Midbrain (tissue), 1 donor: ENCODE measurements around the gene CDH23.

Experiments used
- DNase-seq: peaks from one replicate; lab custom pipeline; 2025; lab: John Stamatoyannopoulos, UW

Gene CDH23

DNA sequence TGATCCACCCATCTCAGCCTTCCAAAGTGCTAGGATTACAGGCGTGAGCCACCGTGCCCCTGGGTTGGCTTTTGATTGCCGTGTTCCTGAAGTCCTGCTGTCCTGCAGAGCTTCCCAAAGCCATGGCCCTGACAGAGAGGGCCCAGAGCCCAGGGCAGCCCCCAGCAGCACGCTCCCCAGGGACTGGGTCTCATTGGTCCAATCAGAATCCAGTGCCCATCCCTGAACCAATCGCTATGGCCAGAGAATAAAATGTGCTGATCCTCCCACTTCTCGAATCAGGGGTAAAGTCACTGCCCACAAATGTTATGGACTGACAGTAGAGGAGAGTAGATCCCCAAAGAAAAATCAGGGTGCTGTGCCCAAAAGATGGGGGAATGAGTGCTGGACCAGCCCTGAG lies 327.8 kb downstream of the CDH23 start:
- DNase-seq = no peak

DNA sequence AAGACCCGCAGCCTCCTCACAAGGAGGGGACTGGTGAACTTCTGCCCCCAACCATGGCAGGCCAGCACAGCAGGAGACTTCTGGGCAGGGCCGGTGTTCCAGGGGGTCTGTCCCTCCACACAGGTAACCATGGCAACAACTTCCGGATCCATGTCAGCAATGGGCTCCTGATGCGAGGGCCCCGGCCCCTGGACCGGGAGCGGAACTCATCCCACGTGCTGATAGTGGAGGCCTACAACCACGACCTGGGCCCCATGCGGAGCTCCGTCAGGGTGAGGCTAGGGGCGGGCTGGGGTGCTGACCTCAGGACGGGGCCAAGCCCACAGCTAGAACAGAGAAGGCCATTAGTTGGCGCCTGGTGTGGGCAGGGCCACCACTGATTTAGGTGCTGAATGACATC lies 328.5 kb downstream of the CDH23 start:
- DNase-seq = no peak

DNA sequence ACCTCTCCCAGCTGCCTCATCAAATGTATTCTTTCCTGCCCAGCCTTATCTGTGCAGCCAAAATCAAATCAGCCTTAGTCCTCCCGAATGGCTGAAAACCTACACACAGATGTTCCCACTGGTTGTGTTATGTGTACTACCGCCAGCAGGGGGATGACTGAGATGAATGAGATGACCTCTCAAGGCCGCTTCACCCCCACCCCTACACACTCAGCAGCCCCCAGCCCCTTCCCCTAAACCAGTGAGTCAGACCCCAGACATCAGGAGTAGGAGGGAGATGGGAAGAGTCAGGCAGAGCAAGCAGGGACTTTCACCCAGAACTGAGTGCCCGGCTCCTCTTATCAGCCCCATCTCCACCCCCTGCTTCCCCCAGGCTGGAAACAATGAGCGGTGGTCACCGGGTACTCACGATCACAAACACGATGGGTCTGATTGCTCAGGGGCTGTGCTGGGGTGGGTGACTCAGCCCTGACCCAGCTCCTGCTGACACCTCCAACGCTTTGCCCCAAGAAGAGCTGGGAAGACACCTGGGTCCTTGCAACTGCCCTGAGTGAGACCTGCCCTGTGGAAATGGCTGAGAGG lies 329.4 kb downstream of the CDH23 start:
- DNase-seq = no peak

DNA sequence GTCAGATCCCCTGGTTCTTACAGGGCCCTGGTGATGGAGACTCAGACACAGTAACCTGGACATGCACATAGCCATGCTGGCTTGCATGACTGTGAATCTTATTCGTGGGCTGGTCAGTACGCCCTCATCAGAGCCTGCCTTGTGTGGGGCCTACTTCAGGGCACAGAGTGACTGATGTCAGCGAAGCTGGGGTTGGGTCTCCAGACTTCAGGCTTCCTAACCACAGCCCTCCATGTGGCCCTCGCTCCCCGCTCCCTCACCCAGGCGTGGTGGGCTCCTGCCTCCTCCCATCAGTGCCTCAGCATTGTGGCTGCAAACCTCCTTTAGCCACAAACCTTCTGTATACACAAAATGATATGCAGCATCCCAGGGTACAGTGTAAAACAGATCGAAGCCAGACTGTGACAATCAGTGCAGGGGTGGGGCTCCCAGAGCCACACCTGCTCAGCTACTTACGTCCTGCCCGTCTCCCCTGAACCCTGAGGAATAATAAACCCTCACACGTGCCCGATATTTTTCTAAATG lies 329.9 kb downstream of the CDH23 start:
- DNase-seq = no peak

DNA sequence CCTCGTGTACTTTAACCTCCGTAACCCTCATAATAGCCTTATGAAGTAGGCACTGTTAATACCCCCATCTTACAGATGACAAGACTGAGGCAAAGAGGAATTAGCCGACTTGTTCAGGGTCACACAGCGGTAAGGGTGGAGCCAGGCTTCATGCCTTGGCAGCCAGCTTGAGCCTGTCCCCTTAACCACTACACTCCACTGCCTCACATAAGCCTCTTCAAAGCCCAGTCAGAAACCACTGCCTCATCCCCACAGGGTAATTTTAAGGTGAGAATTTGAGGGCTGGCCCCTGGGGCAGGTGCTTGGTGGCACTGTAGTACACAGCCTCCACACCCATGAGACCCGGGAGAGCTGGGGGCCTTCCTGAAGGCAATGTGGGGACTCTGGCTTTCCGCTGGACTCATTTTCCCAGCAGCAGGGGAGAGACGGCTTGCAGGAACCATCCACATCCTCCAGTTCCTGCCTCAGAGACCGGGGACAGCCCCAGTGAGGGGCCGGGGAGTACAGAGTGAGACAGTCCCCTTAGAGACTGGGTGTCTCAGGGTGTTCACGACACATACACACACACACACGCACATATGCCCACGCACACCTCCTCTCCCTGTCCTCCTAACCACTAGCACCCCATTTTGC lies 330.5 kb downstream of the CDH23 start:
- no peak for DNase-seq

DNA sequence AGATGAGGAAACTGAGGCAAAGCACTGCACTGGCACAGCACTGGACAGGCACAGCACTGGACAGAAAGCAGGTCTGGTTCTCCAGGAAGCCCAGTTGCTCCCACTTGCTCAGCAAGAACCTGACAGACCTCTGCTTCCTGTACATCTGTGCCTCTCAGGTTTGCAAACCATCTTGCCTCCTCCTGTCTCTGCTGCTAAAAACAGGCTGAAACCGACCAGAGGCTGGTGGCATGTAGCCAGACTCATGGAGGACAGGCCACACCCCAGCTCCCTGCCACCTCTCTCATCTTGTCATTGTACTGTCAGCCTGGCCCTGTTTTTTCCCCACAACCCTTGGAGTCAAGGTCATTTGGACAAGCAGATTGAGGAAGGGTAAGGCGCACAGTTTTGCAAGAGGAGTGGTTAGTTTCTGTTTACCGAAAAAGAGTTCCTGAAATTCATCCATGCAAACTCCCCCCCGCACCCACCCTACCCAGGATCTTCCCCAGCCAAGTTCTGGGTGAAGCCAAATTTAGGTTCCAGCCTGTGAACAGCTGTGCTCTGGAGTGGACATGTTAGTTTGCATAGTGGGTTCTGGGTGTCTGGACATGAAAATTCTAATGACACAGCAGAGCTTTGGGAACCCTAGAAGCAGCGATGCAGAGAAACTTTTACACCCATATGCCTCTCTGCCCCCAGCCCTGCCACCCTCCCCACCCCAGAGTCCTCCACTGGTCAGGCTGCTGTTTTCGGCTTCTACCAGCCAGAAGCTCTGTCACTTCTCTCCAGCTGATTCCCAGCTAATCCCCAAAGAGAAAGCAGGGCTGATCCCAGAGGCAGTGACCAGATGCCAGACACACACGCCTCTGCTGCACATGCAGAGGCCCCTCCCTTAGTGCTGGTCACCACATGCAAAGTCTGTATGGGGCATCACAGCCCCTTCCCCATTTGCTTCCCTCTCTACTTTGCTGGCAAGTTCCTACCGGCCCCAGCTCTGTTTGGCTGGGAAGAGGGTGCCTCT lies 331.3 kb downstream of the CDH23 start:
- no peak for DNase-seq

DNA sequence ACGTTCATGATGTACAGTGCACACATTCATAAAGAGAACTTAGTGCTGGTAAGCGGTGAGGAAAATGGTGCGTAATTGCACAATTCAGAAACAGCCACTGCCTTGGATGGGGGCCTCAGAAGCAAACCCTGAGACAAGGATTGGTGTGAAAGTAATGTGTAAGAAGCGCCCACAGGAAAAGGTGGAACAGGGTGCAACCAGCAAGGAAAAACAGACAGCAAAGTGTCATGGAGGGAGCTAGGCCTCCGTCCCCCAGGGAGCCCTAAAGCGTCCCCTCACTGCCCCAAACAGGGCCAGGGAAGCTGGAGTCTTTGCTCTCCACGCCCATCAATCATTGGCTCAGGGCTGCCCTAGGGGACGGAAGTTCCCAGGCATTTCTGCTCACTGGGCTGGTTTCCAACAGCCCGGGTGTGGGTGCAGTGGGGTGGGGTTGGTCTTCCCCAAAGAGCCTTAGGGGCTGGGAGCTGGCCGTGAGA lies 332.5 kb downstream of the CDH23 start:
- DNase-seq = peak; percentile 24

DNA sequence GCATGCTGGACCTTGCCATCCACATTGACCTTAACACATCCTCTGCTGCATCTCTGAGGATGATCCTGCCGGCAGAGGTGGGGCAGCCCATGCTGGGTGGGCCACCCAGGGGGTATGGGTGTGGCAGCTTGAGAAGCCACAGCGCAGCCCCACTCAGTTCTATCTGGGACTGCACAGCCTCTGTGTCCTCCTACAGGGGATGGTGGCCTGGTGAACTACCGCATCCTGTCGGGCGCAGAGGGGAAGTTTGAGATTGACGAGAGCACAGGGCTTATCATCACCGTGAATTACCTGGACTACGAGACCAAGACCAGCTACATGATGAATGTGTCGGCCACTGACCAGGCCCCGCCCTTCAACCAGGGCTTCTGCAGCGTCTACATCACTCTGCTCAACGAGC lies 335.1 kb downstream of the CDH23 start:
- no peak for DNase-seq

DNA sequence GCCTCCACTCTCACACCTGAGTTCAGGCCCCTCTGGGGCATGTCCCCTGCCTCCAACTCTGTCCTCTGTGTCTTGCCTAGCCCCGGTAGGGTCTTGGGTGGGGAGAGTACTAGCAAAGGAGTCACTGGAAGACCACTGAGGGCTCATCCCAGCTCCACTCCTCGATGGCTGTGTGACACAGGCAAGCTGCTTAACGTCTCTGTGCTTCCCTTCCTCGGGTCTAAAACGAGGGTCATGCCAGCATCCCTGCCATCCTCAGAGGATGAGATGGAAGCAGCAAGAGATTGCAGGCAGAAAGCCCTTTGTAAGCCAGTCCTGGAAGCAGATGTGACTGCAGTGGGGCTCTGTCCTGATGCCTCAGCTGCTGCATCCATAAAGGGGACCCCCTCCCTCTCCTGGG lies 338.1 kb downstream of the CDH23 start:
- no peak for DNase-seq

DNA sequence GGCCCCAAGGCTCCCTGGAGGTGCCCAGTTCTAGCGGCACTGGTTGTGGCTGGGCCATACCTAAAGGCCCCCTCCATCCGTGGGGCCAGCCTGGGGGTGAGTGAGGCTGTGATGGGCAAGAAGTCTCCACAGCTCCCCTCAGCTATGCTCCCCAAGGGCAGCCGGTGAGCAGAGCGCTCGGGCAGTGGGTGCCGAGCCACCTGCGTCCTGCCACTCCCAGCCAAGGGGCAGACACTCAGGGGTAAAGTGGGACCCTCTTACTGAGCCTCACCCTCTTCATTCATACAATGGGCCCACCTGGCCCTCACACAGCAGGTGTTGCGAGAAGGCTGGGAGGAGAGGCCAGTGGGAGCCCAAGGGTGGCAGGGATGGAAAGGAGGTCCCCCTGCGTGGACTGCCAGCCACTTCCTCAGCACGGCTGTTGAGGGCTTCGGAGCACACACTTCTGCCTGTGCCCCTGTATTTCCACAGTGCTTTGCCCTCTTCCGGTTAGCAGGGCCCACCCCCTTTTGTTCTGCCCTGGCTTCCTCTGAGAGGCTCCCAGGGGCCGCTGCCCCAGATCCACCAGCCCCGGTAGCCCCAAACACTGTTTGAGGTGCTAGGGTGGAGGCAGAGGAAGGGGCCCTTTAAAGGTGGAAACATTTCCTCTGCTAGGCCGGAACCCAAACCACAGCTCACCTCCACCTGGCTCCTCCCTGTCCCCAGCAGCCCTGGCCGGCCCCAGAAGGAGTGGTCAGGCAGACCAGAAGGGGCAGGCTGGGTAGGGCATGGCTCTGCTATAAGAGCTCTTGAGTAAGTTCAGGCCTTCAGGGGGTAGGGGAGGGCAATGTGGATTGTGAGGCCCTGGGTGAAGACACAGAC lies 339.2 kb downstream of the CDH23 start:
- DNase-seq = no peak

DNA sequence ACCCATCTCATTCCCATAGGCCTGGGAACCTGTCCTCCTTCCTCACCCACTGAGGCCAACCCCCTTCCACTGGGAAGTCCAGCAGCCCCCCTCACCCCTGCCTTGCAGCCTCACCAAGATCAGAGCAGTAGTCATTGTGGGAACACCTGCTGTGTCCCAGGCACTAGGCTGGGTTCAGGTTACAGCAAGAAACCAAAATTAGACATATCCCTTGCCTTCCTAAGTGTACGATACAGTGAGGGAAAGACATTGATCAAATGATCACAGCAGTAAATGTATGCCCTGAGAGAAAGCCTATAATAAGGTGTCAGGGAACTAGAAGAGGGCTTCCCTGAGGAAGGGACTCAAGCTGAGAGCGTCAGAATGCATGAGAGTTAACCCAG lies 339.8 kb downstream of the CDH23 start:
- DNase-seq = no peak

DNA sequence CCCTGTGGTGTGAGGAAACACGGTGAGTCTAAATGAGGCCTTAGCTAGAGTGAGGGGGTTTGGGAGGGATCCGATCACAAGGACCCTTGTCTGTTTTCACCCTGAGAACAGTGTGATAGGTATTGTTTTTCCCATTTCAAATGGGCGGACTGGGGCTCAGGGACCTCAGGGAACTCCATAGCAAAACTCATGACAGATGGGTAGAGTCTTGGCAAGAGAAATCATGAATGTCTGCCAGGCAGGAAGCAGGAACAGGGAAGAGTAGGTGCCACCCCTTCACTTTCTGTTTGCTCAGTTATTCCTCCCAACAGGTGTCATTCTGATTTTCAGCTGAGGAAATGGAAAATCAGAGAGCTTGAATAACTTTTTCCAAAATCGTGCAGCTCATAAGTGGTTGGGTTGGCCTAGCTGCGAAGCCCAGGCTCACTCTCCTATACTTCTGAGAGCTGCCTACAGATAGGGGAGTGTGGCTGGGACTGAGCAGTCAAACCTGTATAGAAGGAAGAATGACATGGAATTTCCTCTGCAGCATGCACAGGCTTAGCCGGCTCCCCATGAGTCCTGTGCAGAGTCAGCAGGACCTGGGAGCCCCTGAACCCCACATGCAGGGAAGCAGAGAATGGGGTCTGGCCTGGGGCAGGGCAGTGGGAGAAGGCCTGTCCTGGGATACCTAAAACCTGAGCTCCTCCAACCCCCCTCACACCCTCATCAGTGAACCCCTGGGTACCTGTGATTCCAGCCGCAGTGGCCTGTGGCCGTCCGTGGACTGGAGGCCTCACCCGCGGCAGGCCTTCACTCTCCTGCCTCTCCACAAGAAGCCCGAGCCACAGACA lies 340.5 kb downstream of the CDH23 start:
- DNase-seq = no peak

DNA sequence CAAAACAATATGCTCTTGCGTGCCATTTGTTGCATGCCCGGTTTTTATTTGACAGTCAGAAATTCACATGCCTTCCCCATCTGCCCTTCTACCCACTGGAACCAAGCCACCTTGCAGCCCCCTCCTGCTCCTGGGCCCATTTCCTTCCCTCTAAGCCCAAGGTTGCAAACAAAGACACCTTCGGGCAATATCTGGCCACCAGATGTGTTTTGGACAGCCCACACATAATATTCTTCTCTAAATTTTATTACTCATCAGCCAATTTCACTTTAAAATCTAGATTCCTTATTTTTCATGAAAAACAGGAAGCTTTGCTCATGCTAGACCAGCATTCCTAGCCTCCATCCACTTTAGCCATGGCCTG lies 341.1 kb downstream of the CDH23 start:
- DNase-seq = no peak

DNA sequence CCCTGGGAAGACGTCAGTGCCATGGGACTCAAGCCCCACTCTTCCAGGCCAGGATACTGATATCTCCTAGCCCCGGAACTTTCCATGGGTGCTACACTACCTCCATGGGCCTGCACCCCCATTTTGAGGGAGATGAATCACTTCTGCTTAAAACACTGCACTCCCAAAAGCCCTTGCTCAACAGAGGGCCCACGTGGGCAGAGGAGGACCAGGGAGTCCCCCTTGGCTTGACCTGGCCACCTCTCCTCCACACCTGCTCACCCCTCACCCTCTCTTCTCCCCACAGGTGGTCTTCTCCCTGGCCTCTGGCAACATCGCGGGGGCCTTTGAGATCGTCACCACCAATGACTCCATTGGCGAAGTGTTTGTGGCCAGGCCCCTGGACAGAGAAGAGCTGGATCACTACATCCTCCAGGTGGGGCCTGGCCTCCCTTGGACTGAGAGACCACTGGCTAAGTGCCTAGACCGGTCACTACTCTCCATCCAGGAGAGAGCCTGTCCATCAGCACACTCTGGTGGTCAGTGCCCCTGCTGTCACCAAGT lies 342.7 kb downstream of the CDH23 start:
- no peak for DNase-seq

DNA sequence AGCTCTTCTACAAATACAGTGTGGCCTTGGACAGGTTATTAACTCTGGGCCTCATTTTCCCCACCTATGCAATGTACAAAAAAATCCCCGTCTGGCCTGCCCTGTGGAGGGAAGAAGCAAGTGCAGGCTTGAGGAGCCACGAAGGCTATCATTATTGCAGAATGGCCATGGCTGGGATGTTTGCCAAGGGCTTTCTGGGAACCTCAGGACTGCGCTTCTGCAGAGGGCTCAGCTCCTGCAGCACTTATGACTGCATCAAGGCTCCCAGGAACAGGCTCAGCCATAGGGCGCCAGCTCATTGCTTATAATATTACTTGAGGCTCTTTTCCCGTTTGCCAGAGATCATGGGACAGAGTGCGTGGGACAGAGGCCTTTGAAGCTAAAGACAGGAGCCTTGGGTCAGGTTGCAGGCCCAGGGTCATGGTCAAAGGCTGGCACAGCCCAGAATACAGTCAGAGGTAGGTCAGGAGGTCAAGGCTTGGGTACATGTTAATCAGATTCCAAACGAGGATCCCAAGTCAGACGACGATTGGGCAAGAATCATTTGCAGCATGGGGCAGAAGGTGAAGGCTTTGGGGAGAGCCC lies 343.4 kb downstream of the CDH23 start:
- DNase-seq = no peak

DNA sequence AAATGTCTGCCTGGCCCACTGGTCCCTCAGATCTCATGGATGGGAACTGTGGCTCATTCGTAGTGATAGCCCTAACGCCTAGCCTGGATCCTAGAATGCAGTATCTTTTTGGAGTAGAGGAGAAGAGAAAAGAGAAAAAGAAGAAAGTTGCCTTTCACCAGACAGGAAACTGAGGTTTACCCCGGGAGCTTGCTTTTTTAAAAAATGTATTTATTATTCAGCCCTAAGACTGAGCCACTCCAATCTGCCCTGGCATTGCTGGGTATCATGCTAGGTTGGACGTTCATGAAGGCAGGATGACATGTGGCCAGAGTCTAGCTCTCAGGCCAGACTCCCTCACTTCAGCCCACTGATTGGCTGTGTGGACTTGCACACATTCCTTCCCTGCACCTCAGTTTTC lies 344.3 kb downstream of the CDH23 start:
- DNase-seq = no peak

DNA sequence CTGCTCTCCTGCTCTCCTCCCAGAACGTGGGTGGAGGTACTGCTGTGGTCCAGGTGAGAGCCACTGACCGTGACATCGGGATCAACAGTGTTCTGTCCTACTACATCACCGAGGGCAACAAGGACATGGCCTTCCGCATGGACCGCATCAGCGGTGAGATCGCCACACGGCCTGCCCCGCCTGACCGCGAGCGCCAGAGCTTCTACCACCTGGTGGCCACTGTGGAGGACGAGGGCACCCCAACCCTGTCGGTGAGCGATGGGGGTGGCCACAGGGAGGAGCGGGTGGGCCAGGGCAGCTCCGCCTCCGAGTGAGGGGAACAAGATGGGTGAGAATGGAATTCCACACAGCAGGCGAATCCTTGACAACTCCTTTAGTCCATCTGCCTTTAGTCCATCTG lies 345.0 kb downstream of the CDH23 start:
- DNase-seq = no peak

DNA sequence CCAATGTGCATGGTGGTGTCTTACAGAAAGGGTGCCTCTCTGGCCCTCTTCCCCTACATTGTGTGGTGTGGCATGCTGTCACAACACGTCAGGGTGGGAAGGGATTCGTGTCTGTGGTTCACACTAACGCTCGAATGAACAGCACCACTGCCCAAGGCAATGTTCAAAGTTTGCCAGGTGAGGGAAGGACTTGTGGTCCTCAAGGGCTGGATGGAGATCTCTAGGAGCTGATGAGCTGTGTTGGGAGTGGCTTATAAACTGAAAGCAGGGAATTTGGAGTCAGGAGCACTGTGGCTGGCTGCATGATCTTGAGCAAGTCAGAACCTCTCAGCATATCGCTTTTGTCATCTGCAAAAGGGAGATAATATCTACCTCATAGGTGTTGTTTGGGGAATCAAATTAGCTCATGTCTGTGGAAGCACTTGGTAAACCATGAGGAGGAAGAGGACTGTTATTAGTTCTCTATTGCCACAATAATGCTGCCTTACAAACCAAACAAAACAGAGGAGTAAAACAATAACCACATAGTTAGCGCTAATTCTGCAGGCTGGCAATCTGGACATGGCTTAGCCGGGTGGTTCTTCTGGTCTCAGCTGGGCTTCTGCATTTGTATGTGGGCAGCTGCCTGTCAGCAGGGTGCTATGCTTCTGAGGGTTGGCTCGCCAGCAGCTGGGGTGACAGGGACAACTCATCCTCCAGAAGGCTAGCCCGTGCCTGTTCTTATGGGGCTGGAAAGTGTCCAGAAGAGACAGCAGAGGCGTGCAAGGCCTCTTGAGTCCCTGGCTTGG lies 345.8 kb downstream of the CDH23 start:
- no peak for DNase-seq

DNA sequence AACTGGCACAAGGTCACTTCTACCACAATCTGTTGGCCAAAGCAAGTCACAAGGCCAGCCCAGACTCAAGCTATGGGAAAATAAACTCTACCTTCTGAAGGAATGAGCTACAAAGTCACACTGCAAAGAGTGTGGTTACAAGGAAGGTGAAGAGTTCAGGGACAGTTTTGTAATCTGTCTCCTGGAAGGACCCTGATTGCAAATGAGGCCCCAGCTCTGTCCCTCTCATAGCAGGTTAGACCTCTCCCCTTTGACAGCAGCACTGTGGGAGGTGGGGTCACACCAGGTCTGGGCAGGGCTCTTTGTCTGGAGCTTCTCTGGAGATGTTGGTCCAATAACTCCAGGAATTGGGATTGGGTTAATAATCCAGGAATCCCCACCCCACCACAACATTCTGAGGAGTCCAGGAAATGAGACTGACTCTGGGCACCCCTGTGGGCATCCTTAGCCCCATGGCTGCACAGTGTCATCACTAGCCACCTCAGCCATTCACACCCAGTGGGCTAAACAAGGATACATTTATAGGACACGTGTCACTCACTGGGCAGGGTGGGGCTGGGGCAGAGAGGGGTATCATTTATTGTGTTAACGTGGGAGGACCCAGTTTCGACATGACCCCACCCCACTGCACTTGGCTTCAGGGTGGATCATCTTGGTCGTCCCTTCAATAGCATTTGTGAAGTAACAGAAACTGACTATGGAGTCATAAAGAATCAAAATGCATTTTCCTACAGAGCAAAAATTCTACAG lies 346.5 kb downstream of the CDH23 start:
- no peak for DNase-seq
